ENCODE measurements around the gene ANXA11.
"Not testable (repeated sequence)": the region's sequence is repeated elsewhere in the genome, so short reads cannot be mapped to it uniquely, and the experiment has no call there.

GRCh38 chr10:80242341-80242740 is 37.0 kb upstream of the ANXA11 start:
- TF ChIP-seq CTCF, POLR2A, POLR2AphosphoS5 (IDR thresholded peaks at IDR 0.05): not testable (repeated sequence)

Measured in prostate gland (tissue), 2 donors.